Cortex of kidney (tissue), 1 donor: ENCODE data around the gene LTBP1.

ENCODE experiments used
- DNase-seq: peaks from one replicate; lab custom pipeline; 2025; lab: John Stamatoyannopoulos, UW

Gene LTBP1

GRCh38 chr2:33267043-33267442 lies 320.3 kb downstream of the LTBP1 start:
- DNase-seq = no peak

GRCh38 chr2:33267756-33268155 lies 321.0 kb downstream of the LTBP1 start:
- DNase-seq = no peak

- no peak for DNase-seq
These were observed 321.6 kb downstream of the LTBP1 start for GRCh38 chr2:33268246-33268831.

GRCh38 chr2:33272001-33272400 lies 325.2 kb downstream of the LTBP1 start:
- no peak for DNase-seq

GRCh38 chr2:33273479-33273878 lies 326.7 kb downstream of the LTBP1 start:
- DNase-seq = no peak

GRCh38 chr2:33274524-33274923 lies 327.8 kb downstream of the LTBP1 start:
- DNase-seq = no peak

GRCh38 chr2:33275689-33276444 lies 329.1 kb downstream of the LTBP1 start:
- DNase-seq = no peak

GRCh38 chr2:33277002-33277426 lies 330.3 kb downstream of the LTBP1 start:
- no peak for DNase-seq

GRCh38 chr2:33278245-33278943 lies 331.6 kb downstream of the LTBP1 start:
- no peak for DNase-seq

- no peak for DNase-seq
These were observed 337.5 kb downstream of the LTBP1 start for GRCh38 chr2:33284287-33284686.

- DNase-seq = no peak
These were observed 340.8 kb downstream of the LTBP1 start for GRCh38 chr2:33287507-33288005.

GRCh38 chr2:33288011-33288410 lies 341.3 kb downstream of the LTBP1 start:
- DNase-seq = no peak

GRCh38 chr2:33289961-33290360 lies 343.2 kb downstream of the LTBP1 start:
- DNase-seq = no peak

GRCh38 chr2:33291278-33292013 lies 344.7 kb downstream of the LTBP1 start:
- no peak for DNase-seq

GRCh38 chr2:33292063-33292462 lies 345.3 kb downstream of the LTBP1 start:
- no peak for DNase-seq

- DNase-seq = no peak
These were observed 346.3 kb downstream of the LTBP1 start for GRCh38 chr2:33292981-33293595.

GRCh38 chr2:33298233-33298632 lies 351.5 kb downstream of the LTBP1 start:
- DNase-seq = no peak

- DNase-seq = no peak
These were observed 354.6 kb downstream of the LTBP1 start for GRCh38 chr2:33301355-33301754.

GRCh38 chr2:33302348-33302747 lies 355.6 kb downstream of the LTBP1 start:
- no peak for DNase-seq

GRCh38 chr2:33304032-33304864 lies 357.5 kb downstream of the LTBP1 start:
- DNase-seq = no peak
